Upper lobe of left lung (tissue), 6 donors: ENCODE measurements around the gene REX1BD. TPM values are rescaled to one million over a fixed set of nuclear protein-coding genes. Genes with fewer than 3 reads are reported as not detected.
A peak's percentile ranks its signal among the peaks of the same experiment; 100 is the strongest.
"Not testable (repeated sequence)": the region's sequence is repeated elsewhere in the genome, so short reads cannot be mapped to it uniquely, and the experiment has no call there.

ENCODE experiments used
- ATAC-seq, 2 donors: fragments of 200-7000 bp; cut with Tn5 transposase; one replicate each; pipeline ENCODE4 v1.9.1; 2022; ENCODE audit warnings: mild to moderate bottlenecking in 2 of 2, moderate library complexity in 2 of 2; ENCODE audit not compliant: low FRiP score in 2 of 2
- DNase-seq, 2 donors: peaks; one replicate each; pipeline ENCODE4 v3.0.0-alpha.2; 2019 to 2020
- H3K27ac ChIP-seq, 4 donors: fragments of 200-600 bp; sonication (generic); one replicate each; pipeline ENCODE4 v1.5.1; 2016 to 2019
- H3K27me3 ChIP-seq, 4 donors: fragments of 200-600 bp; sonication (generic); one replicate each; pipeline ENCODE4 v1.5.1; 2017 to 2019
- H3K36me3 ChIP-seq, 4 donors: fragments of 200-600 bp; sonication (generic); one replicate each; pipeline ENCODE4 v1.5.1; 2016 to 2019
- H3K4me1 ChIP-seq, 4 donors: fragments of 200-600 bp; sonication (generic); one replicate each; pipeline ENCODE4 v1.5.1; 2018 to 2019
- H3K4me3 ChIP-seq, 4 donors: fragments of 200-600 bp; sonication (generic); one replicate each; pipeline ENCODE4 v1.5.1; 2017 to 2019; ENCODE audit warnings: mild to moderate bottlenecking in 2 of 4, moderate library complexity in 1 of 4
- H3K9me3 ChIP-seq, 4 donors: fragments of 200-600 bp; sonication (generic); one replicate each; pipeline ENCODE4 v1.5.1; 2018 to 2019
- EP300 ChIP-seq, 4 donors: sonication (generic); formaldehyde crosslinking; IDR thresholded peaks; one replicate each; pipeline ENCODE4 v1.5.1; 2017; ENCODE audit warnings: antibody characterized with exemption in 4 of 4, control low read depth in 2 of 4
- POLR2A ChIP-seq, 4 donors: fragments of 450-650 bp; IDR thresholded peaks; one replicate each; pipeline ENCODE4 v1.5.1; 2016 to 2017; ENCODE audit warnings: antibody characterized with exemption in 4 of 4, mild to moderate bottlenecking in 2 of 4
- POLR2AphosphoS5 ChIP-seq, 2 donors: sonication (generic); formaldehyde crosslinking; IDR thresholded peaks; one replicate each; pipeline ENCODE4 v1.5.1; 2017; ENCODE audit warnings: antibody characterized with exemption in 2 of 2
- WGBS, 2 donors: methylation state at CpG; one replicate each; pipeline ENCODE4 v1.1.5; 2017 to 2018; 5-methylcytosine and 5-hydroxymethylcytosine counted together
- total RNA-seq, 6 donors: library from RNA; depleted of rRNA in 4 of 6; stranded (reverse); fragments of >200 nt in 4 of 6; gene quantifications; one replicate each; pipeline versions ENCODE4 v1.1.0 to v1.2.1, GENCODE V29; 2016 to 2021
- TF ChIP-seq, protein P1 (sequence below), 6 experiments: fragments of 450-650 bp in 4 of 6; fragments of 200-600 bp in 2 of 6; sonication (generic) in 2 of 6; IDR thresholded peaks; one replicate each; pipeline ENCODE4 v1.5.1; 2016 to 2019; ENCODE audit warnings: antibody characterized with exemption in 6 of 6
- donor health status: DM: no; HTN: no; CAD: no; lungs with moderate emphysema.
- donor health status: DM: no; HTN: yes; CAD: no; lungs with severe emphysema.

Gene REX1BD
- total RNA-seq, 6 donors from 2014 or later = 83.6 to 114 (median 91.6) TPM

DNA sequence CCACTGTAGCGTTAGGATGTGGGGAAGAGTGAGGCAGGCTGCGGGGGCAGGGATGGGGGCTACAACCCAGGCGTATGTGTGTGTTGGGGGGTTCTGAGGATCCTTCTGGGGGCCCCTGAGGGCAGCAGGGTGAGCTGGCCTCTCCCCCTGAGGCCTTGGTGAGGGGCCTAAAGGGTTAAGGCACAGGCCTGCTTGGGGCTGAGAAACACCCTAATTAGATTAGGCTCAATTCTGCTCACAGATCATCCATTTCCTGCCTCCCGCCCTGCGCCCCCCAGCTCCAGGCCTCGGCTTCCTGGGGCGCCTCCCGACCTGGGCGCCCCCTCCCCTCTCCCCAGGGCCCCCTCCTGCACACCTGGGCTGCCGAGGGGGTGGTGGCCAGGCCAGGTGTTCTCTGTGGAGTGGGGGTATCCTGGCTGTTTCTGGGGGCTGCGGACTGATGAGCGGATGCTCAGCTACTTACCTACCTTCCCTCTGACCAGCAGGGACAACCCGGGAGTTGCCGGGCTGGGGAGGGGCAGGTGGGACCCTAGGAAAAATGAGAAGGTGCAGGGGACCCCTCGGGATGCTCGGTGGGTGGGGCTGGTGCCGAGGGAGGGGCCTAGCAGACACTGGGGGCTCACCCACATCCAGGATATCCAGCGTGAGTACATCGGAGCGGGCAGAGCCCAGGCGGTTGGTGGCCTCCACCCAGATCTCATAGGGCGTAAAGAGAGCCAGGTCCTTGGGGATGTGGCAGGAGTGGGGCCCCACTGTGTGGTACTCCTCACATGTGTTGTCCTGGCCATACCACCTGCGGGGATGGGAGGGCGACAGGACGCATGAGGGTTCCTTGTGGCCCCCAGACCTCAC is 9.4 kb downstream of the REX1BD start:
- ATAC-seq (no peak), DNase-seq (no peak)
- TF ChIP-seq POLR2A (IDR thresholded peaks at IDR 0.05) (no peak), POLR2AphosphoS5 (IDR thresholded peaks at IDR 0.05) (no peak), EP300 (IDR thresholded peaks at IDR 0.05) (no peak)
- Histone ChIP-seq H3K4me3 (no peak overlapping the region), H3K27ac (no peak overlapping the region), H3K36me3 (no peaks in the 10 kb centered on the region), H3K4me1 (peaks cover 14 to 25% (median 18%) of the 10 kb centered on the region in 4 donors), H3K9me3 (no peaks in the 10 kb centered on the region), H3K27me3 (no peaks in the 10 kb centered on the region)
- 49% methylated on average over 17 to 24 of the region's 25 CpGs for WGBS, 2 donors

DNA sequence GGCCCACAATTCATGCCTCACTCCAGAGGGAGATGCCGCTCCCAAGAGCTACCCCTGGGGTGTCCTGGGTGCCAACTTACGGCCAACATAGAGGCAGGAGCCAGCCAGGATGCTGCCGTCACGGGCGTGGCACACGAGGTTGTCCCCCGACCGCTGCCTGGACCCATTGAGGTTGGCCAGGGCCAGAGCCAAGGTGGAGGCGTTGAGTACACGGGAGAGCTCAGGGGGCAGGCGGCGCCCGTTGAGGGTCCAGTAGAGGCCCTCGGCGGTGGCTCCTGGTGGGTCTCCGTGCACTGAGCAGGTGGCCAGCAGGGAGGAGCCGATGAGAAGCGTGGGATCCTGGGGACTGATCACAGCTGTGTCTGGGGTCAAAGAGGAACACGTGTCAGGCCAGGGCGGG is 10.9 kb downstream of the REX1BD start:
- 82 to 84% methylated on average over 11 to 20 of the region's 20 CpGs for WGBS, 2 donors
- DNase-seq (peak in 1 of 2 donors; percentile 74), ATAC-seq (peak in 1 of 2 donors; percentile 12)
- H3K9me3 ChIP-seq = no peaks in the 10 kb centered on the region
- TF ChIP-seq POLR2A (IDR thresholded peaks at IDR 0.05) (no peak), EP300 (IDR thresholded peaks at IDR 0.05) (no peak), POLR2AphosphoS5 (IDR thresholded peaks at IDR 0.05) (no peak)
- TF ChIP-seq, protein P1, sequence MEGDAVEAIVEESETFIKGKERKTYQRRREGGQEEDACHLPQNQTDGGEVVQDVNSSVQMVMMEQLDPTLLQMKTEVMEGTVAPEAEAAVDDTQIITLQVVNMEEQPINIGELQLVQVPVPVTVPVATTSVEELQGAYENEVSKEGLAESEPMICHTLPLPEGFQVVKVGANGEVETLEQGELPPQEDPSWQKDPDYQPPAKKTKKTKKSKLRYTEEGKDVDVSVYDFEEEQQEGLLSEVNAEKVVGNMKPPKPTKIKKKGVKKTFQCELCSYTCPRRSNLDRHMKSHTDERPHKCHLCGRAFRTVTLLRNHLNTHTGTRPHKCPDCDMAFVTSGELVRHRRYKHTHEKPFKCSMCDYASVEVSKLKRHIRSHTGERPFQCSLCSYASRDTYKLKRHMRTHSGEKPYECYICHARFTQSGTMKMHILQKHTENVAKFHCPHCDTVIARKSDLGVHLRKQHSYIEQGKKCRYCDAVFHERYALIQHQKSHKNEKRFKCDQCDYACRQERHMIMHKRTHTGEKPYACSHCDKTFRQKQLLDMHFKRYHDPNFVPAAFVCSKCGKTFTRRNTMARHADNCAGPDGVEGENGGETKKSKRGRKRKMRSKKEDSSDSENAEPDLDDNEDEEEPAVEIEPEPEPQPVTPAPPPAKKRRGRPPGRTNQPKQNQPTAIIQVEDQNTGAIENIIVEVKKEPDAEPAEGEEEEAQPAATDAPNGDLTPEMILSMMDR (IDR thresholded peaks at IDR 0.05) = no peak
- H3K4me3 ChIP-seq = no peak overlapping the region
- H3K27ac ChIP-seq = no peak overlapping the region
- H3K4me1 ChIP-seq = peaks cover 8 to 27% (median 16%) of the 10 kb centered on the region in 4 donors
- H3K27me3 ChIP-seq = peaks cover 0 to 13% (median 10%) of the 10 kb centered on the region in 4 donors
- H3K36me3 ChIP-seq = no peaks in the 10 kb centered on the region

DNA sequence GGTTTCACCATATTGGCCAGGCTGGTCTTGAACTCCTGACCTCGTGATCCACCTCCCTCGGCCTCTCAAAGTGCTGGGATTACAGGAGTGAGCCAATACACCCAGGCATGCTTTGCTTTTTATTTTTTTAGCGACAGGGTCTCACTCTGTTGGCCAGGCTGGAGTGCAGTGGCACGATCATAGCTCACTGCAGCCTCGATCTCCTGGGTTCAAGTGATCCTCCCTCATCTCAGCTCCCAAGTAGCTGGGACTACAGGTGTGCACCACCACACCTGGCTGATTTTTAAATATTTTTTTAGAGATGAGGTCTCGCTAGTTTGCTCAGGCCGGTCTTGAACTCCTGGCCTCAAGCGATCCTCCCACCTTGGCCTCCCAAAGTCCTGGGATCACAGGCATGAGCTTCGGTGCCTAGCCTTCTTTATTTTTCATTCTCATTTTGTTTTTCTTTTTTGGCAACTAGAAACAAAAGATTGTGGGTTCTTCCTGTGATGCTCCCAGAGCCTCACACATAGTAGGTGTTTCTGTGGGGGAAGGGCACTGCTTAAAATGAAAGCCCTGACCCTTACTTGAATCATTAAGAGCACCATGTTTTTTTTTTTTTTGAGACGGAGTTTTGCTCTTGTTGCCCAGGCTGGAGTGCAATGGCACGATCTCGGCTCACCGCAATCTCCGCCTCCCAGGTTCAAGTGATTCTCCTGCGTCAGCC is 12.2 kb downstream of the REX1BD start:
- not testable (repeated sequence) for H3K27ac ChIP-seq, ATAC-seq, DNase-seq, H3K9me3 ChIP-seq, H3K4me3 ChIP-seq, H3K36me3 ChIP-seq
- WGBS, 2 donors = 88 to 92% methylated on average over 15 of the region's 15 CpGs
- peaks cover 0 to 27% (median 9%) of the 10 kb centered on the region in 4 donors for H3K4me1 ChIP-seq
- H3K27me3 ChIP-seq = peaks cover 0 to 25% (median 17%) of the 10 kb centered on the region in 4 donors

DNA sequence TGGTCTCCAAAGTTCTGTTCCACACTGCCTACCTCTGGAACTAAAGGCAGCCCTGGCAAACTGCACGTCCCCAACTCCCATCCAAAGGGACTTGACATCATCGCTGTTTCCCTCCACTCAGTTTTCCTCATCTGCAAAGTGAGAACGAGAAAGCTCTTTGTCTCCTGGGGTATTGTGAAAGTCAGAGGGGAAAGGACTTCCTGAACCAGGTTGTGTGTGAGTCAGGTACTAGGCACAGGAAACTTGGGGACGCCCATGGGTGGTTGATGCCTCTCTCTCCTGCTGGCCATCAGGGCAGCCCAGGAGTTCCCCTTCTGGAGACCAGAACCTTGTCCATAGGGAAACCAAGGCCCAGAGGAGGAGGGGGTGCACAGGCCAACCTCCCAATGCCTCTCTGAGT is 13.3 kb downstream of the REX1BD start:
- Histone ChIP-seq H3K27ac (no peak overlapping the region), H3K4me3 (no peak overlapping the region), H3K9me3 (no peaks in the 10 kb centered on the region), H3K4me1 (peaks cover 5 to 29% (median 14%) of the 10 kb centered on the region in 4 donors), H3K36me3 (no peaks in the 10 kb centered on the region), H3K27me3 (peaks cover 0 to 31% (median 22%) of the 10 kb centered on the region in 4 donors)
- ATAC-seq = no peak
- no peak for DNase-seq
- no peak for TF ChIP-seq POLR2AphosphoS5 (IDR thresholded peaks at IDR 0.05)
- TF ChIP-seq EP300 (IDR thresholded peaks at IDR 0.05) = no peak
- TF ChIP-seq, protein P1 (IDR thresholded peaks at IDR 0.05) = no peak
- no peak for TF ChIP-seq POLR2A (IDR thresholded peaks at IDR 0.05)
- WGBS, 2 donors = 70 to 75% methylated on average over 4 of the region's 4 CpGs

DNA sequence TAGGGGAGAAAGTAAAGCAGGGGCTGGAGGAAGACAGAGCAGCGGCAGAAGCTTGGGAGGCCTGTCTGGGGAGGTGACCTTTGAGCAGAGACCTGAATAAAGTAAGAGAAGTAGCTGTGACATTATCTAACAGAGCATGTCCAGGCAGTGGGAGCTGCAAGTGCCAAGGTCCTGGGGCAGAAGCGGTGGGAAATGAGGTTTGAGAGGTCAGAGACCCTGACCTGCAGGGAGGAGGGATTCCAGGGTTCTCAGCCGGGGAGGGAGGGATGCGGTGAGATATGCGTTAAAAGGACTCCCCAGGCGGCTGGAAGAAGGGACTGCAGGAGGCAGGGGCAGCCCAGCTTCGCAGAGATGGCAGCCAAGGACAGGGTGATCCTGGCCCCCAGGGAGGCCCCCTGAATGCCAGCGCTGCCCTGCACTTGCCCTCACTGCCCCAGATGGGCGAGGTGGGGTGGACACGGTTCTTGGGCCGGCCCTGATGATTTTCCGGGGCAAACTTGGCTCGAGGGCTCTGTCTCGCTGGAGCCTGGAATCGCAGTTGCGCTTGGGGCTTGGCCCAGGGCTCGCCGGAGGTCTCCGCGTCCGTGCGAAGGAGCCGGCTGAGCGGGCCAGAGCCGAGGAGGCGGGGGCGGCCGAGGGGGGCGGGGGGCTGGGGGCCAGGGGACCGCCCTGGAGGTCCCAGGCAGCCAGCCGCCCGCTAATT is 14.8 kb downstream of the REX1BD start:
- peak in 1 of 2 donors; percentile 73 for DNase-seq
- TF ChIP-seq POLR2A (IDR thresholded peaks at IDR 0.05) = no peak
- TF ChIP-seq, protein P1 (IDR thresholded peaks at IDR 0.05) = peak in 4 of 6 experiments; percentile 12 to 40 (median 16)
- TF ChIP-seq EP300 (IDR thresholded peaks at IDR 0.05) = no peak
- TF ChIP-seq POLR2AphosphoS5 (IDR thresholded peaks at IDR 0.05) = no peak
- Histone ChIP-seq H3K27me3 (peaks cover 0 to 46% (median 32%) of the 10 kb centered on the region in 4 donors), H3K4me3 (peak overlapping the region in 1 of 4 donors; percentile 4), H3K9me3 (no peaks in the 10 kb centered on the region), H3K36me3 (no peaks in the 10 kb centered on the region), H3K4me1 (peaks cover 18 to 38% (median 25%) of the 10 kb centered on the region in 4 donors), H3K27ac (no peak overlapping the region)
- 24 to 37% methylated on average over 6 to 14 of the region's 32 CpGs for WGBS, 2 donors
- ATAC-seq = peak in 1 of 2 donors; percentile 4
